Esophagus (tissue), 2 donors: ENCODE data around the gene C19orf85. TPM values are rescaled to one million over a fixed set of nuclear protein-coding genes. Genes with fewer than 3 reads are reported as not detected.

Experiments
- H3K27ac ChIP-seq, 2 donors: one replicate each; pipeline ENCODE4 v1.5.1; 2013; ENCODE audit warnings: low read depth in 2 of 2, mild to moderate bottlenecking in 2 of 2, inconsistent platforms in 1 of 2, low read length in 1 of 2, moderate library complexity in 1 of 2
- H3K27me3 ChIP-seq, 2 donors: one replicate each; pipeline ENCODE4 v1.6.1; 2013; ENCODE audit warnings: low read length in 2 of 2, control low read depth in 1 of 2, mild to moderate bottlenecking in 1 of 2; ENCODE audit not compliant: insufficient read depth in 2 of 2, control insufficient read depth in 1 of 2
- H3K36me3 ChIP-seq, 2 donors: one replicate each; pipeline ENCODE4 v1.6.1; 2013; ENCODE audit warnings: low read length in 1 of 2; ENCODE audit not compliant: control insufficient read depth in 2 of 2, insufficient read depth in 2 of 2
- H3K4me1 ChIP-seq, 2 donors: one replicate each; pipeline ENCODE4 v1.6.1; 2013; ENCODE audit warnings: low read length in 1 of 2; ENCODE audit not compliant: control insufficient read depth in 2 of 2, insufficient read depth in 2 of 2
- H3K4me3 ChIP-seq, 2 donors: one replicate each; pipeline ENCODE4 v1.5.1; 2013; ENCODE audit warnings: low read length in 2 of 2, mild to moderate bottlenecking in 2 of 2, low read depth in 1 of 2, moderate library complexity in 1 of 2
- H3K9me3 ChIP-seq, 2 donors: one replicate each; pipeline ENCODE4 v1.6.1; 2013; ENCODE audit warnings: mild to moderate bottlenecking in 2 of 2, low read depth in 1 of 2, low read length in 1 of 2, moderate library complexity in 1 of 2; ENCODE audit not compliant: control insufficient read depth in 2 of 2, insufficient read depth in 1 of 2
- WGBS, 2 donors: extraction: QIAGEN DNeasy Blood & Tissue Kit; methylation state at CpG; one replicate each; pipeline ENCODE4 v1.1.7; 2013; 5-methylcytosine and 5-hydroxymethylcytosine counted together
- polyA plus RNA-seq, 2 donors: library from polyadenylated mRNA; stranded (reverse); fragments of 200-250 nt; gene quantifications; one replicate each; pipeline ENCODE4 v1.2.3, GENCODE V29; 2013
- donor health status: healthy with polysubstance abuse.
- donor health status: Bipolar disorder and iron deficiency.

C19orf85 gene
- polyA plus RNA-seq, 2 donors = 0.04 TPM; not detected in 1

DNA sequence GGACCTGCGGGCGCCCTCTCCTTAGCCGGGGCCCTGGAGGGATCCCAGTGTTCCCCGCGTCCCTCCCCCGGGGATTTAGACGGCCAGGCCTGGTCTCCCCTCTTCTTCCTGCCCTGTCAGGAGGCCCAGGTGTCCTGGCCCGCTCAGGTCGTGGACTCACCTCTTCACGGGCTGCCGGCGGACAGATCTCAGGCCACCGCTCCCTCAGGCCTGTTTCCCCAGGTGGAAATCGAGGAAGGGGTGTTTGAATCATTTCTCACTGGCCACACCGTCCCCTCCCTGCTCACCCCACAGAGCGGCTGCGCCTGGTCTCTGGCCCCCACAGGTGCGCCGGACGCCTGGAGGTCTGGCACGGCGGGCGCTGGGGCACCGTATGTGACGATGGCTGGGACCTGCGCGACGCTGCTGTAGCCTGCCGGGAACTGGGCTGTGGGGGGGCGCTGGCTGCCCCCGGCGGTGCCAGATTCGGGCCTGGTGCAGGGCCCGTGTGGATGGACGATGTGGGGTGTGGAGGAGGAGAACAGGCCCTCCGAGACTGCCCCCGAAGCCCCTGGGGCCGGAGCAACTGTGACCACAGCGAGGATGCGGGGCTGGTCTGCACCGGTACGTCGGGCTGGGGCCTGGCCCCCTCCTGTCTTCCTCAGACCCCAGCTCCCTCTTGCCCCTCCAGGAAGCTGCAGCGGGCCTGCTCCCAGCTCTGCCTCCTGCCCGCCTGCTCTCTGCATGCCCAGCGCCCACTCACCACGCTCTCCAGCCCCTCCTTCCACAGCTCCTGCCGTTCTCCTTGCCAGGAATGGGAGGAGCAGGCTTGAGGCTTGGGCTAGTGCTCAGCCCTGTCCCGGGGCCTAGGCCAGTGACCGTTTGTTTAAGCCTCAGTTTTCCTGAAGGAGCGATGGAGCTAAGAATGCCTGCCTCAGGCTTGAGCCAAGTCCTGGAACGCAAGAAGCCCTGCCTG, 26.2 kb upstream of the C19orf85 start:
- H3K9me3 ChIP-seq = no peaks in the 10 kb centered on the region
- H3K27ac ChIP-seq = peak overlapping the region in 1 of 2 donors; percentile 28
- peaks cover 5 to 8% of the 10 kb centered on the region in 2 donors for H3K4me1 ChIP-seq
- no peak overlapping the region for H3K4me3 ChIP-seq
- WGBS, 2 donors = 75 to 78% methylated on average over 47 to 52 of the region's 52 CpGs
- H3K36me3 ChIP-seq = no peaks in the 10 kb centered on the region
- no peaks in the 10 kb centered on the region for H3K27me3 ChIP-seq

DNA sequence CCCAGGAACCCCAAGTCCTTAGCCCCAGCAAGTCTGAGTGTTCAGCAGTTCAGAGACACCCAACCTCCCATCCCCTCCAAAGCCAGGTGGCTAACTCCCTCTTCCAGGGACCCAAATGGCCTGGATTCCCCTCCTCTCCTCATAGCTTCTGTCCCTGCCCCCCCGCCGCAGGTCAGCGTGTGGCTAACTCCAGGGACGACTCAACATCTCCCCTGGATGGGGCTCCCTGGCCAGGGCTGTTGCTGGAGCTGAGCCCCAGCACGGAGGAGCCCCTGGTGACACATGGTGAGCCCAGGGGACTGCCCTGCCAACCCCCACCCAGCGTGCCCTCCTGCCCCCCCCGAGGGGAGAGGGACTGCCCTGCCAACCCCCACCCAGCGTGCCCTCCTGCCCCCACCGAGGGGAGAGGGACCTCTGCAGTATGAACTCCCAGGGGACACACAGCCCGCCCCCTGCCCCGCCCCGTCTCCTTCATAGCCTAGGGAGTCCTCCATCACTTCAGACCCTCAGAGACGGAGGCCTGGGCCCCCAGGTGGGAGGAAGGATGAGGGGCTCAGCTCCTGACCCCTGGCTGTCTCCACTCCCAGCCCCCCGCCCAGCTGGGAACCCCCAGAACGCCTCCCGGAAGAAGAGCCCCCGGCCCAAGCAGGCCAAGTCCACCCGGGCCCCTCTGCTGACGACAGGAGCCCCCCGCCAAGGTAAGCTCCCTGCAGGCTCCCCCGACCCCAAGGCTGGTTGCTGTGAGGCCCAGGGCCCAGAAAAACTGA, 25.3 kb upstream of the C19orf85 start:
- Histone ChIP-seq H3K4me3 (no peak overlapping the region), H3K4me1 (peaks cover 8 to 9% of the 10 kb centered on the region in 2 donors), H3K9me3 (no peaks in the 10 kb centered on the region), H3K36me3 (no peaks in the 10 kb centered on the region), H3K27me3 (no peaks in the 10 kb centered on the region), H3K27ac (no peak overlapping the region)
- WGBS, 2 donors = 64 to 70% methylated on average over 20 to 21 of the region's 21 CpGs

DNA sequence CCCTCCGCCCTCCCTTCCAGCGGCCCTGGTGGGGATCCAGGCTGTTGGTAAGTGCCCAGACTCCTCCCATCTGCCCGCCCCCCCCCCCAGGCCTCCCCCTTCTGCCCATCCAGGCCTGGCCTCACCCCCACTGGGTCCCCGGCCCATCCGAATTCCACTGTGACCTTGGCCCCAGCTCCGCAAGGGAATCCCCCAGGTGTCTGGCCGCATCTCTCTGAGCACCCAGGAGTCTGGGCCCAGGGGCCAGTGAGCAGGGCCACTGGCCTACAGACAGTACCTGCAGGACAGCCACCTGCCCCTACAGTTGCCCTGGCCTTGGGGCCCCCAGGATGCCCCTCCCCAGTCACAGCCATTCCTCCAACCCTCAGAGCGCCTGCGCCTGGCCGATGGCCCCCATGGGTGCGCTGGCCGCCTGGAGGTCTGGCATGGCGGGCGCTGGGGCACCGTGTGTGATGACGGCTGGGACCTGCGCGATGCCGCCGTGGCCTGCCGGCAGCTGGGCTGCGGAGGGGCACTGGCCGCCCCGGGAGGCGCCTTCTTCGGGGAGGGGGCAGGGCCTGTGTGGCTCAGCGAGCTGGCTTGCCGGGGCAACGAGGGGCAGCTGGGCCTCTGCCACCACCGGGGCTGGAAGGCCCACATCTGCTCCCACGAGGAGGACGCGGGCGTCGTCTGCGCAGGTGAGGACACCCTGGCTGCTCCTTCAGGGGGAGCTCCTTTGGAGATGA, 24.6 kb upstream of the C19orf85 start:
- Histone ChIP-seq H3K4me1 (peaks cover 9 to 14% of the 10 kb centered on the region in 2 donors), H3K36me3 (no peaks in the 10 kb centered on the region), H3K27ac (peak overlapping the region; percentile 40 to 68), H3K27me3 (no peaks in the 10 kb centered on the region), H3K4me3 (no peak overlapping the region), H3K9me3 (no peaks in the 10 kb centered on the region)
- 63 to 68% methylated on average over 27 to 36 of the region's 36 CpGs for WGBS, 2 donors

DNA sequence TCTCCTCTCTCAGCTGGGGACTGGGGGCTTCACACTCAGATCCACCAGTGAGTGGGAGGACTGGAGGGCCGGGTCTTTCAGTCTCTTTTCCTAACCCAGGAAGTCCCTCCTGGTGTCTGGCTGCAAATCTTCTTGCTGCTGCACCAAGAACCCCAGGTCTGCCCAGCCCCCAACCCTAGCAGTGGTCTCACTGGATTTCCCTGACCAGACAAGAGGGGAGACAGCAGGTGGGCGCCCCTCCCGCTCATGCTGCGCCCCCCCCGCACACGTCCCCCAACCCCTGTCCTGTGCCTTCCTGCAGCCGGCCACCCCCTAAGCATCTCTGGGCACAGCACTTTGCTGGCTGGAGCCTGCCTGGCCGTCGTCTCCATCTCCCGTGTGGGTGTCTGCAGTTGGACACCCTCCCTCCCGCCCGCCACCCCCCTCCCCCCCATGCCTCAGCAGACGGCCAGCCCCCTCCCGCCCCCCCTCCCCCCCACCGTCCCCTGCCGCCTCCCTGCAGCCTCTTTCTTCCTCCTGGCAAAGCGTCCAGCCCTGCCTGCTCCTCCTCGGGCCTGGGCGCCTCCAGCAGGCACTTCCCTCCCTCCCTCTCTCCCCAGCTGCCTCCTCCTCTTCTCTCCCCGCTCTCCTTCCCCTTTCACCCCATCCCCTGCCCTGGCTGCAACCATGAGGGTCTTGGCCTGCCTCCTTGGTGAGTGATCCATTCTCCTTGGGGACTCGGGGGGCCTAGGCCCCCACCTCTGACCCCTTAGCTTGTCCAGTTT, 23.6 kb upstream of the C19orf85 start, which contains the start of gene SSC5D:
SSC5D (plus strand) TSS at position 513 of the 764 bp plus-strand sequence; CDS start at position 667, 154 bp downstream.
- Histone ChIP-seq H3K9me3 (no peaks in the 10 kb centered on the region), H3K4me3 (no peak within 1 kb of the TSS), H3K4me1 (peaks cover 9 to 17% of the 10 kb centered on the region in 2 donors), H3K36me3 (peaks cover 0 to 9% of the 10 kb centered on the region in 2 donors), H3K27ac (peak within 1 kb of the TSS; percentile 77 to 84), H3K27me3 (no peaks in the 10 kb centered on the region)
- 14 to 19% methylated on average over 15 to 17 of the region's 21 CpGs for WGBS, 2 donors

DNA sequence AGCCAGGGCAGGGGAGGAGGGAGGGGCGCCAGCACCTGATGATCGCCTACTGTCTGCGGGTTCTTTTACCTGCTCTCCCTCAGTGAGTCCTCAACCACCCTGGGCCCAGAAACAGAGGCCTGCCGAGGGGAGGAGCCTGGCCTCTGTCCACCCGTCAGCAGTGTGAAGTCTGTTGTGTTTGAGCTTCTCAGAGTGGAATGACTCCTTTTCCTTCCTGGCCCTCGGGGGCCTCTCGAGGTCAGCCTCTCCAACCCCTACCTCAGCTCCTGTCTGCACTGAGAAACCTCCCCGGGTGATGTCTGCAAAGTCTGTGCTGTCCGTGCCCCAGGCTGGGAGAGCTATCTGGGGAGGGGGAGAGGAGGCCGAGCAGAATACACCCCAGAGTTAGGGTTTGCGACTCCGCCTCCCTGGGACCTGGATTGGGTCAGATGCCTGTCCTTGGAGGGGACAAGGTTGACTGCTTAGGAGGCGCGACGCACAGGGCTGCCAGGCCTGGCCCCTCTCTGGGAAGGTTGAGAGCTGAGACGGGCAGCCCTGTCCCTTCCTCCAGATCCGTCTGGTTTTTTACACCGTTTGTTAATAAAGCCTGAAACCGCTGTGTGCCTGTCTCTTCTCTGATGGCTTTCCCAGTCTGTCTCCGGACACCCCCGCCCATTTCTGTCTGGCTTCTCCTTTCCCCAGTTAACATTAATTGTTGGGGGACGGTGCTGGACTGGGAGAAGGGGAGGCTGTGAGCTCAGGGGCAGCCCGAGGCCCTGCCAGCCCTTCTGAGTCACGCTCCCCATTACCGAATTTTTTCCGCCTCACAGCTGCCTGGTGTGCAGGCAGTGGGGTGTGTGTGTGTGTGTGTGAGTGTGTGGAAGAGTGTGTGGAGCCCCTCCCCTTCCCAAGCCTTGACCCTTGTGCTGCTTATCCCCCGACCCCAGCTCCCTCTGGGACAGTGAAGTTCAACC, 22.7 kb upstream of the C19orf85 start:
- Histone ChIP-seq H3K9me3 (no peaks in the 10 kb centered on the region), H3K4me3 (no peak overlapping the region), H3K36me3 (peaks cover 0 to 17% of the 10 kb centered on the region in 2 donors), H3K4me1 (peaks cover 9 to 15% of the 10 kb centered on the region in 2 donors), H3K27ac (peak overlapping the region; percentile 77 to 84), H3K27me3 (no peaks in the 10 kb centered on the region)
- 18 to 27% methylated on average over 27 of the region's 27 CpGs for WGBS, 2 donors

DNA sequence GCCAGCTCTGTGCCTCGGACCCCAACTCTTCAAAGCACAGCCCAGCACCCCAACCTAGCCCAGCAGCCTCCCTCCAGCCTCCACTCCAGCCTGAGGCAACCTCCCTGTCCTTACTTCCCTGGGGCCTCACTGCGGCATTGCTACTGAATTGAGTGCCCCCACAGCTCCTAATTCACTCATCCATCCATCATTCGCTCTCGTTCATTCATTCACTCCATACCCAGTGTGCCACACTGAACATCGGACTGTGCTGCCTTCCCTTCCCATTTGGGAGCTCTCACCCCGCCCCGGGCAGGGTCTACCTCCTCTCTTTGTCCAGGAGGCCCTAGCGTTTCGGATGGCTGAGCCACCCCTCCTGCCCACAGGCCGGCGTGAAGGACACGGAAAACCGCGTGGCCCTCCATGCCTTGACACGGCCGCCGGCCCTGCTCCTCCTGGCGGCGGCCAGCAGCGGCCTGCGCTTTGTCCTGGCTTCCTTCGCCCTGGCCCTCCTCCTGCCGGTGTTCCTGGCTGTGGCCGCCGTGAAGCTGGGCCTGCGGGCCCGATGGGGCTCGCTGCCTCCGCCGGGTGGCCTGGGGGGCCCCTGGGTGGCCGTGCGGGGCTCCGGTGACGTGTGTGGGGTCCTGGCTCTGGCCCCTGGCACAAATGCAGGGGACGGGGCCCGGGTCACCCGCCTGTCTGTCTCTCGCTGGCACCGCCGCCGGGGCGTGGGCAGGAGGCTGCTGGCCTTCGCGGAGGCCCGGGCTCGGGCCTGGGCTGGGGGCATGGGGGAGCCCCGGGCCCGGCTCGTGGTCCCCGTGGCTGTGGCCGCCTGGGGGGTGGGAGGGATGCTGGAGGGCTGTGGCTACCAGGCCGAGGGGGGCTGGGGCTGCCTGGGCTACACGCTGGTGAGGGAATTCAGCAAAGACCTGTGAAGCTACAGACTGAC, 21.8 kb upstream of the C19orf85 start:
- Histone ChIP-seq H3K27me3 (no peaks in the 10 kb centered on the region), H3K9me3 (no peaks in the 10 kb centered on the region), H3K4me3 (no peak overlapping the region), H3K36me3 (peaks cover 0 to 17% of the 10 kb centered on the region in 2 donors), H3K4me1 (peaks cover 6 to 9% of the 10 kb centered on the region in 2 donors), H3K27ac (peak overlapping the region; percentile 77 to 84)
- WGBS, 2 donors = 66 to 79% methylated on average over 53 of the region's 53 CpGs

DNA sequence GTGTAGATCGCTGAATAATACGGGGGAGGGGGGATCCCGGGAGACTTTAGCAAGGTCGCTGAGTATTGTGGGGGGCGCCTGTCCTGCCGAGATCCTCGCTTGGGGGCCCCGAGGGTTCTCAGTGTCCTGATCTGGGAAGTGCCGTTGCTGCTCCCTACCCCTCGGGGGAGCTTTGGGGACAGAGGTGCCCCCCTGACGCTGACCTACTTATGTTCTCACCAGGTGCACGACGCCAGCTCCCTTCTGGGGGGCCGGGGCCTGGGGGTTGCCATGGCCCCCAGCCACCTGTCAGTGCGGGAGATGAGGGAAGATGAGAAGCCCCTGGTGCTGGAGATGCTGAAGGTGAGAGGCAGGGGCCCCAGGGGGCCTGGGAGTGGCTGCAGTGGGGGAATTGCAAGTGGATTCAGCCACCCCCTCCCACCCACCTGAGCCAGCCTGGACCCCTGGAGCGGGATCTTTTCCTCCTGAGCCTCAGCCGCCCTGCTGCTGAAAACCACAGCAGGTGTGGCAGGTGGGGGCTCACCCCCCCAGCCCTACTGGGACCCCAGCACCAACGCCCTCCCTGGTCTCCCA, 21.0 kb upstream of the C19orf85 start:
- Histone ChIP-seq H3K9me3 (no peaks in the 10 kb centered on the region), H3K4me1 (peaks cover 6 to 9% of the 10 kb centered on the region in 2 donors), H3K4me3 (peak overlapping the region; percentile 45 to 47), H3K27ac (peak overlapping the region; percentile 75 to 79), H3K27me3 (no peaks in the 10 kb centered on the region), H3K36me3 (peaks cover 0 to 17% of the 10 kb centered on the region in 2 donors)
- 25 to 27% methylated on average over 13 to 18 of the region's 18 CpGs for WGBS, 2 donors
